ENCODE results near the gene BAMBI.

BAMBI gene

GRCh38 chr10:28676326-28676967, 874 bp upstream of the BAMBI start:
- DNase-seq (ENCODE audit: low spot score): no peak

- no peak for DNase-seq (ENCODE audit: low spot score)
Observed at GRCh38 chr10:28677888-28678686, 766 bp downstream of the BAMBI start.

GRCh38 chr10:28678687-28679457, 1.6 kb downstream of the BAMBI start:
- no peak for DNase-seq (ENCODE audit: low spot score)

GRCh38 chr10:28679581-28680357, 2.4 kb downstream of the BAMBI start:
- DNase-seq (ENCODE audit: low spot score): no peak

- DNase-seq (ENCODE audit: low spot score): no peak
Observed at GRCh38 chr10:28680358-28680752, 3.0 kb downstream of the BAMBI start.

- no peak for DNase-seq (ENCODE audit: low spot score)
Observed at GRCh38 chr10:28681291-28681763, 4.0 kb downstream of the BAMBI start.

- DNase-seq (ENCODE audit: low spot score): no peak
Observed at GRCh38 chr10:28681928-28682750, 4.8 kb downstream of the BAMBI start.

GRCh38 chr10:28684157-28684985, 7.0 kb downstream of the BAMBI start:
- DNase-seq (ENCODE audit: low spot score): no peak

- no peak for DNase-seq (ENCODE audit: low spot score)
Observed at GRCh38 chr10:28684986-28685580, 7.8 kb downstream of the BAMBI start.

- no peak for DNase-seq (ENCODE audit: low spot score)
Observed at GRCh38 chr10:28685717-28686116, 8.4 kb downstream of the BAMBI start.

- DNase-seq (ENCODE audit: low spot score): no peak
Observed at GRCh38 chr10:28686835-28687682, 9.7 kb downstream of the BAMBI start.

- no peak for DNase-seq (ENCODE audit: low spot score)
Observed at GRCh38 chr10:28687683-28688001, 10.3 kb downstream of the BAMBI start.

- no peak for DNase-seq (ENCODE audit: low spot score)
Observed at GRCh38 chr10:28690545-28690944, 13.2 kb downstream of the BAMBI start.

- DNase-seq (ENCODE audit: low spot score): no peak
Observed at GRCh38 chr10:28691187-28691694, 13.9 kb downstream of the BAMBI start.

- no peak for DNase-seq (ENCODE audit: low spot score)
Observed at GRCh38 chr10:28692050-28692449, 14.7 kb downstream of the BAMBI start.

- no peak for DNase-seq (ENCODE audit: low spot score)
Observed at GRCh38 chr10:28694530-28694929, 17.2 kb downstream of the BAMBI start.

- no peak for DNase-seq (ENCODE audit: low spot score)
Observed at GRCh38 chr10:28698075-28698474, 20.8 kb downstream of the BAMBI start.

GRCh38 chr10:28704464-28705161, 27.3 kb downstream of the BAMBI start:
- no peak for DNase-seq (ENCODE audit: low spot score)
